ENCODE results near the gene NRROS. TPM values are rescaled to one million over a fixed set of nuclear protein-coding genes. Genes with fewer than 3 reads are reported as not detected.
A peak's percentile ranks its signal among the peaks of the same experiment; 100 is the strongest.

The NRROS gene
- total RNA-seq, 2 donors from 2014 or later = 17.2 to 27.7 TPM

DNA sequence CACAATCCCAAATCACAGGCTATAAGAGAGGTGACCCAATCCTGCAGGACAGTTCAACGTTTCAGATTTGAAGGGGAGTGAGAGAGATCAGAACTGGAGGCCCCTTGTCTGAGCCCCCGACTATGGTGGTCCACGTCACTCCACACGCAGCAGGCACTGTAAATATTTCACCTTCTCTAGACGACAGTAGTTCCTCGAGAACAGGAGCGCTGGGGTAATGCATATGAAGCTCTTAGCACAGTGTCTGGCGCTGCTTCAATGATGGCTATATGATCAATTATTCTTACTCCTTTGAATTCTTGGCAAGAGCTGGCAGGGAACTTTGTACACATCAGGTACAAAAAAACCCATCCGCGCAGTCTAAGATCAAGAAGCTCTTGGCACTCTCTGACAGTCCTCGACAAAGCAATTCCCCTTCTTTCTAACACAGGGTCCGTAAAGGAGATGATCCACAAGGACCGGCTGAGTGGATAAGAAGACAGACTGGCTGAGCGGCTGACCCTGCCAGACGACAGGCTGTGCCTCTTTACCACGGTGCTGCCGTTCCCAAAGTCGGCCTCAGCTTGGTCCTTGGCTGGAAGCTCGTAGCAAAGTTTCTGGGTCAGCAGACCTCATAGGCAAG lies 522 bp upstream of the NRROS start:
- no peak for ATAC-seq

GRCh38 chr3:196640297-196641018 lies 964 bp downstream of the NRROS start:
- H3K27ac Mint-ChIP-seq = peak overlapping the region; percentile 84 to 90
- ATAC-seq (peak in 1 of 2 donors; percentile 20), DNase-seq (ENCODE audit: low spot score in 2 of 2) (peak in 1 of 2 donors; percentile 53)
- H3K36me3 Mint-ChIP-seq = peaks cover 16 to 23% of the 10 kb centered on the region in 2 donors
- no peaks in the 10 kb centered on the region for H3K9me3 Mint-ChIP-seq

More for the DNA sequence above, 522 bp upstream of the NRROS start:
- DNase-seq (ENCODE audit: low spot score in 2 of 2) = peak in 1 of 2 donors; percentile 52
- no peaks in the 10 kb centered on the region for H3K9me3 Mint-ChIP-seq
- peaks cover 16 to 23% of the 10 kb centered on the region in 2 donors for H3K36me3 Mint-ChIP-seq
- H3K27ac Mint-ChIP-seq = peak overlapping the region in 1 of 2 donors; percentile 84

GRCh38 chr3:196641333-196642054 lies 2.0 kb downstream of the NRROS start:
- peak; percentile 62 to 83 for ATAC-seq
- DNase-seq (ENCODE audit: low spot score in 2 of 2) = peak; percentile 69 to 76
- Mint-ChIP-seq H3K36me3 (peaks cover 16 to 23% of the 10 kb centered on the region in 2 donors), H3K27ac (peak overlapping the region; percentile 84 to 98), H3K9me3 (no peaks in the 10 kb centered on the region)

DNA sequence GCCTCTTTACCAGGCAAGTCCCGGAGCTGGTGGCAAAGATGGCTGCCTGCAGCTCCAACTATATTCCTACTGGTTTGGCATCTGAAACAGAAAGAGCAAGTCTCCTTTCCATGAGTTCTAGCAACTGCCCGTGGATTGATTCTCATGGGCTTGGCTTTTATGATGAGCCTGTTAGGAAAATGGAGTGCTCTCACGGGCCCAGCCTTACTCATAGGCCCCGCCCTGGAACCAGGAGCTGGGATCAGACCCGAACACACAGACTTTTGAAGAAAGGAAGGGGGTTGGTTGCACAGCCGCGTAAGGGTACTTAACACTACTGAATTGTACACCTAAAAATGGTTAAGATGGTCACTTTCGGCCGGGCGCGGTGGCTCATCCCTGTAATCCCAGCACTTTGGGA lies 2.9 kb downstream of the NRROS start:
- DNase-seq (ENCODE audit: low spot score in 2 of 2) (no peak), ATAC-seq (no peak)
- Mint-ChIP-seq H3K27ac (peak overlapping the region; percentile 84 to 98), H3K36me3 (peaks cover 16 to 23% of the 10 kb centered on the region in 2 donors), H3K9me3 (no peaks in the 10 kb centered on the region)

GRCh38 chr3:196643201-196643749 lies 3.8 kb downstream of the NRROS start:
- no peaks in the 10 kb centered on the region for H3K9me3 Mint-ChIP-seq
- ATAC-seq (peak in 1 of 2 donors; percentile 32), DNase-seq (ENCODE audit: low spot score in 2 of 2) (peak in 1 of 2 donors; percentile 71)
- peaks cover 16 to 23% of the 10 kb centered on the region in 2 donors for H3K36me3 Mint-ChIP-seq
- peak overlapping the region; percentile 64 to 68 for H3K27ac Mint-ChIP-seq

- H3K27ac Mint-ChIP-seq = peak overlapping the region; percentile 7 to 64
- no peaks in the 10 kb centered on the region for H3K9me3 Mint-ChIP-seq
- H3K36me3 Mint-ChIP-seq = peaks cover 16 to 23% of the 10 kb centered on the region in 2 donors
- DNase-seq (ENCODE audit: low spot score in 2 of 2) (no peak), ATAC-seq (no peak)
Observed at GRCh38 chr3:196643761-196644160, 4.3 kb downstream of the NRROS start.

DNA sequence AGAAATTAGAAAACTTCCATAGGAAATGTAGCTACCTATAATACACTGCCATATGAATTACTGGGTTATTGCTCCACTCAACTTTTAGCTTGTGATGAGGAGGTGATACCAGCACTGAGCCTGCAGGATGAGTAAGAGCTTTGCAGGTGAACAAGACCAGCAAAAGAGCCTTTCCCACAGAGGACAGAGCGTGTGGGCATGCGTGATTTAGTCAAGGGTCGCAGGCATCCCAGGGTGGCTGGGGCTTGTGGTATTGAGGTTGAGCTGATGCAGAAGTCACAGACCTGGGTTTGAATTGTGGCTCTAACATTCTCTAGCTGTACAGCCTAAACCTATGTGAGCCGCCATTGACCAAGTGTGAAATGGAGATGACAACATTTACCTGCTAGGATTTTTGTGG lies 5.6 kb downstream of the NRROS start:
- Mint-ChIP-seq H3K36me3 (peaks cover 15 to 20% of the 10 kb centered on the region in 2 donors), H3K27ac (peak overlapping the region; percentile 64 to 70), H3K9me3 (no peaks in the 10 kb centered on the region)
- no peak for DNase-seq (ENCODE audit: low spot score in 2 of 2)
- peak in 1 of 2 donors; percentile 3 for ATAC-seq

DNA sequence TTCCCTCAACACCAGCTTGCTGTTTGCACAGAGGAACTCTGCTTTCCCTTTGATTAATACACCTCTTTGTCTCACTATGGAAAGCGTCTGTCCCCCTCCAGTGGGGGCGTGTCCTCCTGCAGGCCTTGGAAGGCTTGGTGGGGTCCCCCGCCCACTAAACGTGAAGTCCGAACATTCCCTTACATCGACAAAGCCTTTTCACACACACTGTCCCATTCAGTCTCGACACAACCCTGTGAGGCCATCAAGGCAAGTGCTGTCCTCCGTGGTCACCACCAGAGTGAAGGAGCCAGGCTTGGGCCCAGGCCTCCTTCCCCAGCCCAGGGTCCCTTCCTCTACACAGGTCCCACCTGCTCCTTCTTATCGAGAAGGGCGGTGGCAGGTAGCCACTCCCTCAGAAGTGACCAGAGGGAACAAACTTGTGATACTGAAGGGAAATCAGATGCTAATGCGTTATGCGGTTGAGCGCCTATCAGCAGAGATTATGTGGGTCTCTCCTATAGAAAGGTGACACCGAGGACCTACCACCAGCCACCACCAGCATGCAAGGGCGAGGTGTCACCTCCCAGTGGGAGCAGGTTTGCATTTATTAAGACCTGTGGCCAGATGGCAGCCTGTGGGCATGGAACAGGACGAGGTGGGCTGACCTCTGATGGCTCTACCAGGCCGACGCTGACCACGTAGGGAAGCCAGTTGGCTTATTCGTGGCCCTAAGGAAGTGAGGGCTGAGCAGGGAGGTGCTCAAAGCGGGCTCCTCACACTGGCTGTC lies 6.6 kb downstream of the NRROS start:
- peaks cover 10 to 12% of the 10 kb centered on the region in 2 donors for H3K36me3 Mint-ChIP-seq
- no peaks in the 10 kb centered on the region for H3K9me3 Mint-ChIP-seq
- ATAC-seq (no peak), DNase-seq (ENCODE audit: low spot score in 2 of 2) (no peak)
- no peak overlapping the region for H3K27ac Mint-ChIP-seq

- H3K36me3 Mint-ChIP-seq = peaks cover 4 to 7% of the 10 kb centered on the region in 2 donors
- H3K9me3 Mint-ChIP-seq = no peaks in the 10 kb centered on the region
- DNase-seq (ENCODE audit: low spot score in 2 of 2) (no peak), ATAC-seq (no peak)
- no peak overlapping the region for H3K27ac Mint-ChIP-seq
Observed at GRCh38 chr3:196646666-196647216, 7.2 kb downstream of the NRROS start.

DNA sequence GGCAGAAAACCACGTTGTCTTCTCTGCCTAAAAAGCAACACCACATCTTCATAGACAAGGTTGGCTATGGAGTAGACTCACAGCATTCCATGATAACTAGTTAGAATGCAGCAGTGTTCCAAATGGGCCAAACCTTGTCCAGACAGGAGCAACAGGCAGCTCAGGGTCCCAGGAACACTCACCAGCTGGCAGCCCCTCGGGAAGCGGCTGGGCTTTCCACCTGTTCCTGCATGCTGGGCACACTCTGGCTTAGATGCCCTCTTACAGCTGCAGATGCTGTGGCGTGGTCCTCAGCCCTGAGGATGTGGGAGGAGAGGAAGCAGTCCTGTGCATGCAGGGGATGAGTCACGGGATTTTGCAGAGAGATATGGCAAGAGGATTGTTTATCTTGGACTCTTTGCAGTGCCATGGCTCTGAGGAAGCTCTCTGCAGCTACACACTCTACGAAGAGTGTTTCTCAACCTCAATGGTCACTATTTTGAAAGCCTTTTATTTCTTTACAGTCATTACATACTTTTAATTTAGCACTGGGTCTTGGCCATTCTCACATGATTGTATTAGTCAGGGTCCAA lies 11.3 kb downstream of the NRROS start:
- ATAC-seq = peak; percentile 37 to 69
- Mint-ChIP-seq H3K9me3 (no peaks in the 10 kb centered on the region), H3K36me3 (no peaks in the 10 kb centered on the region), H3K27ac (peak overlapping the region; percentile 40 to 70)
- DNase-seq (ENCODE audit: low spot score in 2 of 2) = no peak

- no peaks in the 10 kb centered on the region for H3K36me3 Mint-ChIP-seq
- no peak for ATAC-seq
- H3K9me3 Mint-ChIP-seq = no peaks in the 10 kb centered on the region
- H3K27ac Mint-ChIP-seq = peak overlapping the region in 1 of 2 donors; percentile 70
- DNase-seq (ENCODE audit: low spot score in 2 of 2) = no peak
Observed at GRCh38 chr3:196651819-196652218, 12.3 kb downstream of the NRROS start.

DNA sequence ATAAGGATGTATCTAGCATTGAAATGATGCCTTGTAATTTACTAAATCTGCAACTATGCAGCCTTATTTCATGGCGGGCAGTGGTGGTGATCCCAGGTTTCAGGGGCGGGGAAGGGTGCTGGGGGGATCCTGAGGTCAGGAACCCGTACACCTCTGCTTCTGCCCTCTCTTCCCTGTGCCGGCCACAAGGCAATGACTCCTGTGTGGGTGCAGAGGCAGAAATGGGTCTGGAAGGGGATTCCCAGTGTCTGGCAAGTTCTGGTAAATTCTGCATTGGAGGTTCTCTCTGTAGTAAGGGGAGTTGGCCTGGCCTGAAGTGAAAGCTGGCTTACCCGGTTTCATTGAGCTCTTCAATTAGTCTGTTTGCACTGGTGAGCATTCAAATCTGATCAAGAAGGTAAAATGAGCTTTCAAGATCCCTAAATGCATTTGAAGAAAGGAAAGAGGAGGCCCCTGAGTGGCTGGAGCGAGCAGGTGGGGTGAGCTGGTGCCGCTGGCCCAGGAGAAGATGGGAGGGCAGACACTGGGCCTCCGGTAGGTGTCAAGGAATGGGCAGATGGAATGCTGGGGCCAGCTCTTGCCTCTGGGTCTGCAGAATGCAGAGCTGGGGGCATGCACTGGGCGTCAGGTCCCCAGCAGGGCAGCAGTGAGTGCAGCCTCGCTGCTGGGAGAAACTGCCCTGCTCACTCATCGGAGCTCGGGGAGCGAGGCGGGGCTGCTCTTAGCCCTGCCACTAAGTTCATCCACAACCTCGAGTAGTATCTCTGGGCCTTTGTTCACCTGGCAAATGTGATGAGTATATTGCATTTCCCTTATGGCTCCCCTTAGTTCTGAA lies 13.7 kb downstream of the NRROS start:
- H3K9me3 Mint-ChIP-seq = no peaks in the 10 kb centered on the region
- no peaks in the 10 kb centered on the region for H3K36me3 Mint-ChIP-seq
- no peak for ATAC-seq
- H3K27ac Mint-ChIP-seq = peak overlapping the region in 1 of 2 donors; percentile 13
- no peak for DNase-seq (ENCODE audit: low spot score in 2 of 2)

DNA sequence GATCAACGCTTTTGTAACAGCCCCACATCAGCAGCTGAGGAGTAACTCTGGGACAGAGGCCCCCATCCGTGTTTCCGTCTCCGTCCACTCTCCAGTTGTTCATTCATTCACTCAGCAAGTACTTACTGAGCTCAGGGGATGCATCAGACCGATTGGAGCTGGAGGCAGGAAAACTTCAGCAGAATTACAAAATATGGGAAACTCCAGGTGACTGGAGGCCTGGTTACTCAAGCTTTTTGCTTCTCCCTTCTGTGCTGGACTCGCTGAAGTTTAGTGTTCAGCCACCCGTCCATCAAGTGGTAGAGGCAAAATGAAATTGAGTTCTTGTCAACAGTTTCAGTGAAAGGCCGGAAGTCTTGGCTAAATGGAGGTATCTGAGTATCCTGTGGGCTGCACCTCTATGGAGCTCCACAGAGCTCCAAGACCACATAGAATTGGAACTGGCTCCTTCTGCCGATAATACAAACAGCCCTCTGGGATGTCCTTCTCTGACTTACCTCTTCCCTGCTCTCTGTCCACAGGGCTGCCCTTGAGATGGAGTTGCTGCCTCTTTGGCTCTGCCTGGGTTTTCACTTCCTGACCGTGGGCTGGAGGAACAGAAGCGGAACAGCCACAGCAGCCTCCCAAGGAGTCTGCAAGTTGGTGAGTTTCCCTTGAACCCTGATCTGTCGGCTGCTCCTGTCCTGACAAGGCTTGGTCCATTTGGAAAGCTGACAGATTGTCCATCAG lies 14.7 kb downstream of the NRROS start:
- Mint-ChIP-seq H3K9me3 (no peaks in the 10 kb centered on the region), H3K36me3 (no peaks in the 10 kb centered on the region), H3K27ac (peak overlapping the region; percentile 51 to 89)
- ATAC-seq (no peak), DNase-seq (ENCODE audit: low spot score in 2 of 2) (no peak)

GRCh38 chr3:196654735-196655090 lies 15.2 kb downstream of the NRROS start:
- Mint-ChIP-seq H3K9me3 (no peaks in the 10 kb centered on the region), H3K36me3 (no peaks in the 10 kb centered on the region), H3K27ac (peak overlapping the region; percentile 51 to 89)
- no peak for ATAC-seq
- no peak for DNase-seq (ENCODE audit: low spot score in 2 of 2)
